GM10266 (cell line): ENCODE results near the gene LRRC4C.

ENCODE experiments used
- DNase-seq: peaks from one replicate; pipeline ENCODE4 v3.0.0; 2012; ENCODE audit errors: extremely low spot score
- TF ChIP-seq, protein P1 (sequence below): IDR thresholded peaks from 2 replicates; pipeline ENCODE4 v1.5.1; 2012; ENCODE audit warnings: mild to moderate bottlenecking, low read depth; ENCODE audit not compliant: control insufficient read depth, insufficient read depth; ENCODE audit errors: missing control alignments

Gene LRRC4C

DNA sequence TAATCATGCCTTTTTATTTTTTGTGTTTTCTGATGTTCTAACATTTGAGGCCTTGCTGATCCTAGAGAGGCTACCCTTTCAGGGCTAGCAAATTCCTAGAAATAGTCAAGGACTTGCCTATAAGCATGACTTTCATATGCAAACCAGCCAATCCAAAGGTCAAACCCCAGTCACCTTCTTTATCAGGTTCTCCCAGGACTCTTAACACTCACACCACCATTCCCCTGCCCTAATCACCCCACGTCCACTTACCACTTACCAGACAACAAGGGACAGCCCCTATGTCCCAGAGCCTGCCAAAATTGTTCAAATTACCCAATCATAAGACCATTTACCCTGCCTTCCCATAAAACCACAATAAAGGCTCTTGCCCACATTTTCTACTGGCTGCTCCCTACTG is 1339.8 kb downstream of the LRRC4C start:
- TF ChIP-seq, protein P1, sequence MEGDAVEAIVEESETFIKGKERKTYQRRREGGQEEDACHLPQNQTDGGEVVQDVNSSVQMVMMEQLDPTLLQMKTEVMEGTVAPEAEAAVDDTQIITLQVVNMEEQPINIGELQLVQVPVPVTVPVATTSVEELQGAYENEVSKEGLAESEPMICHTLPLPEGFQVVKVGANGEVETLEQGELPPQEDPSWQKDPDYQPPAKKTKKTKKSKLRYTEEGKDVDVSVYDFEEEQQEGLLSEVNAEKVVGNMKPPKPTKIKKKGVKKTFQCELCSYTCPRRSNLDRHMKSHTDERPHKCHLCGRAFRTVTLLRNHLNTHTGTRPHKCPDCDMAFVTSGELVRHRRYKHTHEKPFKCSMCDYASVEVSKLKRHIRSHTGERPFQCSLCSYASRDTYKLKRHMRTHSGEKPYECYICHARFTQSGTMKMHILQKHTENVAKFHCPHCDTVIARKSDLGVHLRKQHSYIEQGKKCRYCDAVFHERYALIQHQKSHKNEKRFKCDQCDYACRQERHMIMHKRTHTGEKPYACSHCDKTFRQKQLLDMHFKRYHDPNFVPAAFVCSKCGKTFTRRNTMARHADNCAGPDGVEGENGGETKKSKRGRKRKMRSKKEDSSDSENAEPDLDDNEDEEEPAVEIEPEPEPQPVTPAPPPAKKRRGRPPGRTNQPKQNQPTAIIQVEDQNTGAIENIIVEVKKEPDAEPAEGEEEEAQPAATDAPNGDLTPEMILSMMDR, result no peak
- DNase-seq, result no peak

DNA sequence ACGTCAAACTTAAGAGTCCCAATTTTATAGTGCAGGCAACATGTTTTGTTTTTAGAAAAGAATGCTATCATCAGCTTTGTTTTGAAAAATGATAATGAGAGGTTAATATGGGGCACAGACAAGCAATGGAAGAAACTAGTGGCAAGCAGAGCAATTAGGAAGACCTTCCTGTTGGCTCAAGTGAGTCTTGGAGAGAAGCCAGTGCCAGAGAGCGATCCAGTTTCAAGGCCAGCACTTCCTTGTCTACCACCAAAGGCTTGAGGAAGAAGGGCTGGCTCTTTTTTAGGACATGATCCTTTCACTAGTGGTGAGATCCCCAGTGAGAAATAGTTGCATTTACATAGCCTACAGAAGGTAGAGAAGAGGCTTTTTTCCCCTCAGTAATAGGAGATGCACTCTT is 1340.7 kb downstream of the LRRC4C start:
- DNase-seq, result no peak
- TF ChIP-seq, protein P1, result no peak

DNA sequence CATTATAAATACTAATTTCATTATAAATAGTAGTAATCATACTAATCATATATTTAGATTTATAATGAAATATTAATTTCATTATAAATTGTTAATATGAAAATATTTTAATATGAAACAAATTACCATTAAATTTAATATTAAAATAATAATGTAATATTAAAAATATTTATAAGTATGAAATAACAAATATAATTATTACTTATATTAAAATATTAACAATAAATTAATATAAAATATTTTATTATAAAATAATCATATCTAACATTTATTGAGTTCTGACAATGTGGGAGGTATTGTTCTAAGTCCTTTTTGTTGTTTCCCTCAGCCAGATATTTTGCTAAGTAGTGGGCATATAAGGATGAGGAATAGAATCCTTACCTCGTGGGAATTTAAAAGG is 1341.4 kb downstream of the LRRC4C start:
- TF ChIP-seq, protein P1, result no peak
- no peak for DNase-seq

DNA sequence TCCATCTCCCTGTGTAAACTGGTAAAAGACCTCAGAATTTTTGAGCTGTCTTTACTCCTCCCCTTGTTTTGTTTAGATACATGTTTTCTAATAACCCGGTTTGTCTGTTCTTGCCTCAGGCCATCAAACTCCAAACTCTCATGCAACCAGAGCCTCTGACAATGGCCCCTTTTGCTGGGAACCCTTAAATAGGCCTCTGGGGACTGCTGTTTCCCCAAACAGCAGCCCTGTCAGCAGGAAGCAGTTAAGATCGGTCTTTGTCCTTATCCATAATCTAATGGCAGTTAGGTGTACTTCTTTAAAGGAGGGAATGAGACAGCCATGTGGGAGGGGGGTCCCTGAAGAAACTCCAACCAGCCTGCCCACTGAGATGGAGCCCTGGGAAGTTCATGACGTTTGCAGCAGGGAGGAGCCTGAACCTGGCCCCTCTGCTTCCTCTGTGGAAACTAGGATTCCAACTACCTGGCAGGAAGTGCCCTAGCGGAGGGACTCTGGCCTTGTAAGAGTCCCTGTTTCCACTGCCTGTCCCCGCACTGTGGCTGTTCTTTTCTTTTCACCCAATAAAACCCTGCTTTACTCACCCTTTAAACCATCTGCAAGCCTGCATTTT is 1354.4 kb downstream of the LRRC4C start:
- TF ChIP-seq, protein P1, result no peak
- no peak for DNase-seq

DNA sequence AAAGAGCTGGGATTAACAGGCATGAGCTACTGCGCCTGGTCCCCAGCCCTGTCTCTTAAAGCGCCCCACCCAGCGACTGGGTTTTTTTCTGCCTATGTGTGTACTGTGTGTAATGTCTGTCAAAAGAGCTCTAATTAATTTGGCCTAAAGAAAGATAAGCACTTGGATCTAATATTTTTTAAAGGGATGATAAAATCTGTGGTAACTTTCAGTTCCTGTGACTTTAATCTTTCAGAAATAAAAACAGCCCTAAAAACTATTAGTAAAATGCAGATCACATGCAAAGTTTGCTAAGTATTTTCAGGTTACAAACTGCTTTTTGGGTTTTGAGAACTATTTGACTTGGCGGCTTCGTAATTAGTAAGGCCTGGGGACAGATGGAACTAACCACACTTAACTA is 1358.7 kb downstream of the LRRC4C start:
- no peak for DNase-seq
- TF ChIP-seq, protein P1, result no peak

DNA sequence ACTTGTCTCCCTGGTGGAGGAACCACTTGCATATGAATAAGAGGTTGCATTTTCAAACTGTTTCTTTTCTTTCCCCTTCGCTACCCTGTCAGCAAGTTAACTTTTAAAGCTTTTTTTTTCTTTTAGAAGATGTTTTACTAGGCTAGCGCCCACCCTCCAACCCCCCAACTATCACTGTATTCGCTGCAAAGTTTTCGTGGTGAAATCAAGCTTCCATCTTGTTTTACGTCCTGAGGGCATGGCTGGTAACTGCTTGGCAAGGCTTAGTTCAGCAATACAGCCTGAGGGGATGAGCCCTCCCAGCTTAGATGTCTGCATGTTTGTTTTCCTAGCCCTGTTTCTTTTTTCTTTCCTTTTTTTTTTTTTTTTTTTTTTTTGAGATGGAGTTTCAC is 1359.3 kb downstream of the LRRC4C start:
- DNase-seq, result no peak
- TF ChIP-seq, protein P1, result no peak

DNA sequence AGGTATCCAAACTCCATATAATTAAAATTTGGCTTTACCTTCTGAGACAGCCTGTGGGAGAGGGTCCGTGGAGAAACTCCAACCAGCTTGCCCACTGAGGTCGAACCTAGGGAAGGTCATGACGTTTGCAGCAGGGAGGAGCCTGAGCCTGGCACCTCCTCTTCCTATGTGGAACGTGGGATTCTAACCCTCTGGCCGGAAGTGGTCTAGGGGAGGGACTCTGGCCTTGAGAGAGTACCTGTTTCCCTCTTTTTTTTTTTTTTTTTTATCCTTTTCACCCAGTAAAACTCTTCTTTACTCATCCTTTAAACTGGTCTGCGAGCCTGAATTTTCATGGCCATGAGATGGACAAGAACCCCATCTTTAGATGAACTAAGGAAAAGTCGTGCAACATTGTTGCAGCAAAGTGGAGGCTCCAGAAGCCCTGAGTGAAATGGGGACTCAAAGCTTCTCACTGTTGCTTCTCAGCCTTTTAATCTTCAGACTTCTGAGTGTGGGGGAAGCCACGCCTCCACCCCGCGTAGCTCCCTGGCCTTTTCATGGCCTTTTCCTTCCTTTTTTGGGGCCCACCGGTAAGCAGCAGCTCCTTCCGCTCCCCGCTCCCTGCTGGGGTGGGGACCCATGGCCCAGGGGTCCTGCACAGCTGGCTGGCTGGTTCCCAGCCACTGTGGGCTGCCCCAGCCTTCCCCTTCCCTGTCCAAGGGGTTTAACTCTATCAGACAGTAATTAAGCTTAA is 1359.9 kb downstream of the LRRC4C start:
- TF ChIP-seq, protein P1, result no peak
- no peak for DNase-seq
